CD14-positive monocyte (primary cell): ENCODE data around the gene TUBB6. TPM values are rescaled to one million over a fixed set of nuclear protein-coding genes. Genes with fewer than 3 reads are reported as not detected.

Source experiments
- DNase-seq, 3 donors: peaks; one replicate each; pipeline ENCODE4 v3.0.0-alpha.2; 2011 to 2022
- H2AFZ ChIP-seq: 2 replicates; pipeline ENCODE4 v1.6.0; 2012; ENCODE audit warnings: mild to moderate bottlenecking, low read depth, low read length, inconsistent platforms; ENCODE audit not compliant: insufficient read depth, poor library complexity, severe bottlenecking
- H3K27ac ChIP-seq, 2 donors: 1 replicate in 1 of 2; 2 replicates in 1 of 2; pipeline ENCODE4 v1.5.1; 2012 to 2013; ENCODE audit warnings: low read length in 2 of 2, control low read depth in 1 of 2, inconsistent platforms in 1 of 2, low read depth in 1 of 2, mild to moderate bottlenecking in 1 of 2
- H3K27me3 ChIP-seq, 2 donors: one replicate each; pipeline versions ENCODE4 v1.6.0 to v1.6.1; 2011 to 2013; ENCODE audit warnings: low read length in 2 of 2; ENCODE audit not compliant: control insufficient read depth in 2 of 2, insufficient read depth in 2 of 2
- H3K36me3 ChIP-seq, 2 donors: replicated peaks in 1 of 2; 1 replicate in 1 of 2; 2 replicates in 1 of 2; pipeline versions ENCODE4 v1.5.1 to v1.6.1; 2012 to 2013; ENCODE audit warnings: low read length in 2 of 2, control low read depth in 1 of 2, inconsistent platforms in 1 of 2, mild to moderate bottlenecking in 1 of 2; ENCODE audit not compliant: insufficient read depth in 2 of 2, control insufficient read depth in 1 of 2
- H3K4me1 ChIP-seq, 2 donors: 1 replicate in 1 of 2; 2 replicates in 1 of 2; pipeline versions ENCODE4 v1.5.1 to v1.6.1; 2012 to 2013; ENCODE audit warnings: low read length in 2 of 2, control low read depth in 1 of 2, inconsistent platforms in 1 of 2, mild to moderate bottlenecking in 1 of 2, moderate library complexity in 1 of 2; ENCODE audit not compliant: insufficient read depth in 2 of 2, control insufficient read depth in 1 of 2
- H3K4me2 ChIP-seq: replicated peaks from 2 replicates; pipeline ENCODE3; 2012; ENCODE audit warnings: low read length, moderate library complexity, mild to moderate bottlenecking; ENCODE audit not compliant: poor library complexity, severe bottlenecking; ENCODE audit errors: extremely low read depth
- H3K4me3 ChIP-seq, 3 experiments: fragments of 200-600 bp in 1 of 3; sonication (generic) in 1 of 3; replicated peaks in 1 of 3; 1 replicate in 2 of 3; 2 replicates in 1 of 3; pipeline ENCODE4 v1.5.1; 2011 to 2013; ENCODE audit warnings: low read length in 3 of 3, mild to moderate bottlenecking in 3 of 3, control low read depth in 2 of 3, low read depth in 2 of 3, inconsistent platforms in 1 of 3, moderate library complexity in 1 of 3
- H3K79me2 ChIP-seq: 2 replicates; pipeline ENCODE4 v1.6.0; 2012; ENCODE audit warnings: mild to moderate bottlenecking, control low read depth, inconsistent platforms, low read length, moderate library complexity; ENCODE audit not compliant: insufficient read depth
- H3K9ac ChIP-seq: 2 replicates; pipeline ENCODE4 v1.6.0; 2017; ENCODE audit warnings: low read length, mild to moderate bottlenecking; ENCODE audit not compliant: insufficient read depth, poor library complexity, severe bottlenecking
- H3K9me3 ChIP-seq, 2 donors: replicated peaks in 1 of 2; 1 replicate in 1 of 2; 2 replicates in 1 of 2; pipeline versions ENCODE4 v1.5.1 to v1.6.1; 2012 to 2013; ENCODE audit warnings: low read length in 2 of 2, control low read depth in 1 of 2; ENCODE audit not compliant: control insufficient read depth in 1 of 2, insufficient read depth in 1 of 2
- H4K20me1 ChIP-seq: 2 replicates; pipeline ENCODE4 v1.6.0; 2012; ENCODE audit warnings: mild to moderate bottlenecking, low read length, control low read depth, moderate library complexity; ENCODE audit not compliant: insufficient read depth
- H3K27ac Mint-ChIP-seq, 7 donors: one replicate each; pipeline ENCODE4 v1.8.0; 2020; ENCODE audit warnings: mild to moderate bottlenecking in 7 of 7, mixed read lengths in 7 of 7, moderate library complexity in 6 of 7, inconsistent platforms in 2 of 7
- H3K27me3 Mint-ChIP-seq, 3 donors: one replicate each; pipeline ENCODE4 v1.8.0; 2021 to 2022; ENCODE audit warnings: low read depth in 3 of 3, mild to moderate bottlenecking in 3 of 3, mixed read lengths in 3 of 3, moderate library complexity in 3 of 3, inconsistent platforms in 1 of 3
- H3K36me3 Mint-ChIP-seq, 2 donors: one replicate each; pipeline ENCODE4 v1.8.0; 2020; ENCODE audit warnings: mixed read lengths in 2 of 2, inconsistent platforms in 1 of 2, mild to moderate bottlenecking in 1 of 2
- H3K4me1 Mint-ChIP-seq: one replicate; pipeline ENCODE4 v1.8.0; 2020; ENCODE audit warnings: mild to moderate bottlenecking, mixed read lengths
- H3K4me3 Mint-ChIP-seq, 2 donors: one replicate each; pipeline ENCODE4 v1.8.0; 2020; ENCODE audit warnings: mild to moderate bottlenecking in 2 of 2, mixed read lengths in 2 of 2, moderate library complexity in 1 of 2
- H3K9me3 Mint-ChIP-seq, 7 donors: one replicate each; pipeline ENCODE4 v1.8.0; 2020 to 2022; ENCODE audit warnings: mixed read lengths in 7 of 7, mild to moderate bottlenecking in 6 of 7, moderate library complexity in 6 of 7, inconsistent platforms in 2 of 7
- WGBS: methylation state at CpG from one replicate; pipeline ENCODE4 v1.1.5; 2013; ENCODE audit warnings: missing lambda C conversion rate; ENCODE audit not compliant: insufficient coverage; 5-methylcytosine and 5-hydroxymethylcytosine counted together
- intact Hi-C, 2 donors: fragments of 100-400 bp; cut with micrococcal nuclease; formaldehyde crosslinking; loops; one replicate each; pipeline versions ENCODE4 v1.15.0 to v1.15.1; 2023
- polyA plus RNA-seq, 3 donors: library from polyadenylated mRNA; depleted of rRNA in 1 of 3; unstranded in 2 of 3; stranded (reverse) in 1 of 3; fragments of 300-500 nt in 2 of 3; fragments of >200 nt in 1 of 3; fragmentation: Illumina TruSeq in 2 of 3; gene quantifications; 1 replicate in 2 of 3; 2 replicates in 1 of 3; pipeline ENCODE4 v1.2.3, GENCODE V29; 2012 to 2021
- TF ChIP-seq, protein P1 (sequence below): fragments of 200-600 bp; IDR thresholded peaks from one replicate; pipeline ENCODE4 v1.8.0; 2022; ENCODE audit warnings: antibody characterized with exemption, mild to moderate bottlenecking

Gene TUBB6
- polyA plus RNA-seq, 3 donors = 15.8 to 34.9 (median 27.6) TPM

DNA sequence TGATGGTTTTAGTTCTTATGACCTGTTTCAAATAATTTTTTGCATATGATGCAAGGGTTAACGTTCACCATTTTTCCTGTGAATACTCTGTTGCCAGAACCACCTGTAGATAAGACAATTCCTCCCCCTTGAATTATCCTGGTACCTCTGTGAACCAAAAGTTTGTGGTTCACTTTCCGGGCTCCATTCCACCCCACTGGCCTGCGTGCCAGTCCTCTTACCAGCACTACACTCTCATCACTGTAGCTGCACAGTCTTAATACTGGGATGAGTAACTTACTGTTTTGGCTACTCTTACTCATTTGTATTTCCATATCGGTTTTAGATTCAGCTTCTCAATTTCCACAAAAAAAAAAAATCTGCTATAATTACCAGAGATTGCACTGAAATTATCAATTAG lies 34.6 kb downstream of the TUBB6 start:
- H3K4me2 ChIP-seq = no peak overlapping the region
- Mint-ChIP-seq H3K27me3 (no peaks in the 10 kb centered on the region), H3K9me3 (peaks cover 0 to 1% (median 0%) of the 10 kb centered on the region in 7 donors), H3K27ac (peak overlapping the region in 1 of 7 donors; percentile 76), H3K36me3 (peaks cover 69 to 98% of the 10 kb centered on the region in 2 donors), H3K4me3 (no peak overlapping the region), H3K4me1 (peaks cover 2% of the 10 kb centered on the region)
- H3K27ac ChIP-seq = no peak overlapping the region
- H3K4me1 ChIP-seq = no peaks in the 10 kb centered on the region
- H2AFZ ChIP-seq = no peak overlapping the region
- H3K79me2 ChIP-seq = no peaks in the 10 kb centered on the region
- no peak overlapping the region for H3K4me3 ChIP-seq
- intact Hi-C loops = no loop called here
- H3K9ac ChIP-seq = no peak overlapping the region
- H3K9me3 ChIP-seq = no peaks in the 10 kb centered on the region
- no peaks in the 10 kb centered on the region for H4K20me1 ChIP-seq
- WGBS = no CpG with 5 or more reads among the region's 4 CpGs
- TF ChIP-seq, protein P1, sequence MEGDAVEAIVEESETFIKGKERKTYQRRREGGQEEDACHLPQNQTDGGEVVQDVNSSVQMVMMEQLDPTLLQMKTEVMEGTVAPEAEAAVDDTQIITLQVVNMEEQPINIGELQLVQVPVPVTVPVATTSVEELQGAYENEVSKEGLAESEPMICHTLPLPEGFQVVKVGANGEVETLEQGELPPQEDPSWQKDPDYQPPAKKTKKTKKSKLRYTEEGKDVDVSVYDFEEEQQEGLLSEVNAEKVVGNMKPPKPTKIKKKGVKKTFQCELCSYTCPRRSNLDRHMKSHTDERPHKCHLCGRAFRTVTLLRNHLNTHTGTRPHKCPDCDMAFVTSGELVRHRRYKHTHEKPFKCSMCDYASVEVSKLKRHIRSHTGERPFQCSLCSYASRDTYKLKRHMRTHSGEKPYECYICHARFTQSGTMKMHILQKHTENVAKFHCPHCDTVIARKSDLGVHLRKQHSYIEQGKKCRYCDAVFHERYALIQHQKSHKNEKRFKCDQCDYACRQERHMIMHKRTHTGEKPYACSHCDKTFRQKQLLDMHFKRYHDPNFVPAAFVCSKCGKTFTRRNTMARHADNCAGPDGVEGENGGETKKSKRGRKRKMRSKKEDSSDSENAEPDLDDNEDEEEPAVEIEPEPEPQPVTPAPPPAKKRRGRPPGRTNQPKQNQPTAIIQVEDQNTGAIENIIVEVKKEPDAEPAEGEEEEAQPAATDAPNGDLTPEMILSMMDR = no peak
- H3K27me3 ChIP-seq = no peaks in the 10 kb centered on the region
- H3K36me3 ChIP-seq = peaks cover 66 to 91% of the 10 kb centered on the region in 2 donors
- no peak for DNase-seq

DNA sequence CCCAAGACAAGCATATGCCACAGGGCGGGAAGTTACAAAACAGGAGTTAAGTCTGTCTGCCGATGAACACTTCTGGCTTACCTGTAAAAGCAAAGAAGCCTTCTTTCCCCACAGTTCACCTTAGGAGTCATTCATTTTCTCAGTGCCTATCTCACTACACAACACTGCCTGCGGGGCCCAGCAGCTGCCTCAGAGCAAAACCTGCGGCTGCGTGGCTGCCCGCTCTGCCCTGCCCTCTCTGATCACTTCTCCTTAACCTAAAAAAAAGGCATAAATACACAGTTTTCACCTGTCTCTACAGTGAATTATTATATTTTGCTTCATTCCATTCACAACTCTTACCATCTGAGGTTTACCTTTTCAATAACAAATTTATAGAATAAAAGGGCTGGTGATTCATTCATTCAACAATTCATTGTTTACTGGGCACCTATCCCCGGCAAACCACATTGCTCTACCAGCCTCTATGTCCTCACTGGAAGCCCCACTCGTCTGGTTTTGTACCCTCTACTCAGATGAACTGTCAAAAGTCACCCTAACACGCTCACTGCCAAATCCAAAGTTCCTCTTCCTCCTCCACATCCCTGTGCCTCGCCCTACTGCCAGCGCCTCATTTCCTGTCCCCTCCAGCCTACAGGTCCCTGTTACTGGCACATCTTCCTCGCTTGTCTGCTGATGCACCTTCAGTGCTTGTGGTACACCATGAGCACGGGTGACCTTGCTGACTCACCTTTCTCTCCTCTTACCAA lies 37.6 kb downstream of the TUBB6 start:
- Histone ChIP-seq H3K79me2 (no peaks in the 10 kb centered on the region), H3K27ac (no peak overlapping the region), H3K4me3 (no peak overlapping the region), H3K9me3 (no peaks in the 10 kb centered on the region), H2AFZ (no peak overlapping the region), H3K9ac (no peak overlapping the region), H3K4me1 (no peaks in the 10 kb centered on the region), H3K36me3 (peaks cover 72 to 97% of the 10 kb centered on the region in 2 donors), H3K27me3 (no peaks in the 10 kb centered on the region), H3K4me2 (no peak overlapping the region), H4K20me1 (no peaks in the 10 kb centered on the region)
- intact Hi-C loops = no loop called here
- Mint-ChIP-seq H3K4me1 (peaks cover 2% of the 10 kb centered on the region), H3K27ac (peak overlapping the region in 4 of 7 donors; percentile 32 to 81 (median 48)), H3K4me3 (no peak overlapping the region), H3K9me3 (peaks cover 0 to 1% (median 0%) of the 10 kb centered on the region in 7 donors), H3K27me3 (peaks cover 0 to 2% (median 0%) of the 10 kb centered on the region in 3 donors), H3K36me3 (peaks cover 79 to 98% of the 10 kb centered on the region in 2 donors)
- no peak for DNase-seq
- WGBS = 84% methylated on average over 12 of the region's 13 CpGs
- TF ChIP-seq, protein P1 = no peak
